Measurements from ENCODE around the gene DHRSX. TPM values are rescaled to one million over a fixed set of nuclear protein-coding genes. Genes with fewer than 3 reads are reported as not detected.

DHRSX gene
- total RNA-seq, 4 donors from 2014 or later: 19.6 to 22.4 (median 21.0) TPM

DNA sequence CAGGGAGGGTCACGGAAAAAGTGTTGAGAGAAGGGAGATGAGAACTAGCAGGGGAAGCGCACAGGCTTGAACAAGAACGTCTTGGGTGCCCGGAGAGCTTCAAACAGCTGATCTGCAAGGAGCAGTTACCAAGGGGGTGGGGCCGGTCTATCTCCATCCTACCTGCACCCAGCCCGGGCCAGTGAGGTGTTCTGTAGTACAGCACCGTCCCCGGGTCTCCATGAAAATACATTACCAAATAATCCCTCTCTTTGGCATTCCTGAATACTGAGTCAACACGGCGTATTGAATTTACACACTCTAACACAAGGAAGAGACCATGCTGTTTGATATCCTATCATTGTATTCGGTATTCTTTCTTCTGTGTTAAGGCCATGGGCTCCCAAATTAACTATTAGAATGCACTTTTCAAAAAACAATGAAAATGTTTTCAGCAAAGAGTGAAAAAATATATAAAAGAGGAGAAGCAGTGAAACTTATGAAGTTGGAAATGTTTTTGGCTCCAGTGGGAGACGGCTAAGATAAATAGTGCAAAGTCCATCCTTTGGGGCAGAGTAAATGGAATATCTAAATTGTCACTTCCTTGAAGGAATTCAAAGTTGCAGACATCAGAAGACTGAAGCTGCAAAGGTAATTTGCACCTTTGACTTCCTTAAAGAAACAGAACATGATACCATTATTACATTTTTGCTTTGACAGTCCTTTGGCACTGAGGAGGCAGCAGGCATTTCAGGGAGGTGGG, 90.3 kb downstream of the DHRSX start:
- H3K9me3 ChIP-seq: peaks cover 0 to 8% (median 0%) of the 10 kb centered on the region in 4 donors
- H3K27me3 ChIP-seq: no peaks in the 10 kb centered on the region
- 86% methylated on average over 12 of the region's 12 CpGs for WGBS
- H3K36me3 ChIP-seq: peaks cover 5 to 22% (median 18%) of the 10 kb centered on the region in 4 donors
- no peaks in the 10 kb centered on the region for H3K4me1 ChIP-seq
- DNase-seq (ENCODE audit: extremely low spot score): no peak
- H3K27ac ChIP-seq (replicated peaks in 1 of 4): no peak overlapping the region
- intact Hi-C loops (cut with DNase I): no loop called here
- TF ChIP-seq POLR2A (IDR thresholded peaks at IDR 0.05; ENCODE audit: low read depth) (no peak), POLR2AphosphoS5 (IDR thresholded peaks at IDR 0.05) (no peak), EP300 (IDR thresholded peaks at IDR 0.05) (no peak), CTCF (IDR thresholded peaks at IDR 0.05) (no peak)
- H3K4me3 ChIP-seq: no peak overlapping the region

DNA sequence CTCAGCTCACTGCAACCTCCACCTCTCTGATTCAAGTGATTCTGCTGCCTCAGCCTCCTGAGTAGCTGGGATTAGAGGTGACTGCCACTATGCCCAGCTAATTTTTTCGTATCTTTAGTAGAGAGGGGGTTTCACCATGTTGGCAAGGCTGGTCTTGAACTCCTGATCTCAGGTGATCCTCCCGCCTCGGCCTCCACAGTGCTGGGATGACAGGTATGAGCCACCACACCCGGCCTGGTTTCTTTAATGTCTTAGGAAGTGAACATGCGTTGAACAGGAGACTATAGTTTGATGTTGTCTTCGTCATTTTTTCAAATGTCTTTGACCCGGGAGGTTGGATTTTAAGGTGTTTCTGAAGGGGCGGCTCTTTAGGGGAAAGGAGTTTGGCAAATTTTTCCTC, 91.0 kb downstream of the DHRSX start:
- Histone ChIP-seq H3K27me3 (no peaks in the 10 kb centered on the region), H3K9me3 (peaks cover 0 to 8% (median 0%) of the 10 kb centered on the region in 4 donors), H3K4me3 (no peak overlapping the region), H3K27ac (replicated peaks in 1 of 4) (no peak overlapping the region), H3K36me3 (peaks cover 5 to 22% (median 19%) of the 10 kb centered on the region in 4 donors), H3K4me1 (no peaks in the 10 kb centered on the region)
- TF ChIP-seq EP300 (IDR thresholded peaks at IDR 0.05) (no peak), CTCF (IDR thresholded peaks at IDR 0.05) (no peak), POLR2AphosphoS5 (IDR thresholded peaks at IDR 0.05) (no peak), POLR2A (IDR thresholded peaks at IDR 0.05; ENCODE audit: low read depth) (no peak)
- intact Hi-C loops (cut with DNase I): no loop called here
- DNase-seq (ENCODE audit: extremely low spot score): no peak
- 88% methylated on average over 8 of the region's 8 CpGs for WGBS

GRCh38 chrX:2408856-2409255, 91.9 kb downstream of the DHRSX start:
- WGBS: 85% methylated on average over 9 of the region's 9 CpGs
- Histone ChIP-seq H3K4me1 (no peaks in the 10 kb centered on the region), H3K36me3 (peaks cover 5 to 22% (median 19%) of the 10 kb centered on the region in 4 donors), H3K27me3 (no peaks in the 10 kb centered on the region), H3K9me3 (peaks cover 0 to 8% (median 0%) of the 10 kb centered on the region in 4 donors), H3K4me3 (no peak overlapping the region), H3K27ac (replicated peaks in 1 of 4) (no peak overlapping the region)
- intact Hi-C loops (cut with DNase I): no loop called here
- TF ChIP-seq POLR2A (IDR thresholded peaks at IDR 0.05; ENCODE audit: low read depth) (no peak), EP300 (IDR thresholded peaks at IDR 0.05) (no peak), CTCF (IDR thresholded peaks at IDR 0.05) (no peak), POLR2AphosphoS5 (IDR thresholded peaks at IDR 0.05) (no peak)
- no peak for DNase-seq (ENCODE audit: extremely low spot score)

GRCh38 chrX:2406891-2407518, 93.8 kb downstream of the DHRSX start:
- Histone ChIP-seq H3K9me3 (peaks cover 0 to 8% (median 0%) of the 10 kb centered on the region in 4 donors), H3K36me3 (peaks cover 5 to 22% (median 19%) of the 10 kb centered on the region in 4 donors), H3K4me3 (no peak overlapping the region), H3K27ac (replicated peaks in 1 of 4) (no peak overlapping the region), H3K4me1 (peaks cover 0 to 6% (median 0%) of the 10 kb centered on the region in 4 donors), H3K27me3 (no peaks in the 10 kb centered on the region)
- WGBS: 96% methylated on average over 14 of the region's 14 CpGs
- intact Hi-C loops (cut with DNase I): no loop called here
- TF ChIP-seq POLR2AphosphoS5 (IDR thresholded peaks at IDR 0.05): no peak
- no peak for TF ChIP-seq EP300 (IDR thresholded peaks at IDR 0.05)
- no peak for TF ChIP-seq CTCF (IDR thresholded peaks at IDR 0.05)
- no peak for TF ChIP-seq POLR2A (IDR thresholded peaks at IDR 0.05; ENCODE audit: low read depth)
- no peak for DNase-seq (ENCODE audit: extremely low spot score)

Data from esophagus muscularis mucosa (tissue), 4 donors.